Mesothelial cell of epicardium (in vitro differentiated cells): Measurements from ENCODE around the gene MBP. TPM values are rescaled to one million over a fixed set of nuclear protein-coding genes. Genes with fewer than 3 reads are reported as not detected.

Experiments used
- DNase-seq, 2 experiments: peaks; one replicate each; pipeline ENCODE4 v3.0.0; 2021; ENCODE audit warnings: low spot score in 2 of 2; ENCODE audit not compliant: unreplicated experiment in 2 of 2
- H3K27ac Mint-ChIP-seq: 2 replicates; pipeline ENCODE4 v1.8.0; 2021; ENCODE audit warnings: mixed read lengths
- H3K27me3 Mint-ChIP-seq: 2 replicates; pipeline ENCODE4 v1.8.0; 2021; ENCODE audit warnings: low read depth, mixed read lengths
- H3K36me3 Mint-ChIP-seq: 2 replicates; pipeline ENCODE4 v1.8.0; 2021; ENCODE audit warnings: mixed read lengths
- H3K4me1 Mint-ChIP-seq: 2 replicates; pipeline ENCODE4 v1.8.0; 2021; ENCODE audit warnings: mixed read lengths
- H3K4me3 Mint-ChIP-seq: 2 replicates; pipeline ENCODE4 v1.8.0; 2021; ENCODE audit warnings: mild to moderate bottlenecking, moderate library complexity, mixed read lengths
- H3K9me3 Mint-ChIP-seq: 2 replicates; pipeline ENCODE4 v1.8.0; 2021; ENCODE audit warnings: mixed read lengths
- total RNA-seq: library from RNA; stranded (reverse); gene quantifications from 3 replicates; pipeline ENCODE4 v1.2.1, GENCODE V29; 2021
- TF ChIP-seq, protein P1 (sequence below): fragments of 200-600 bp; sonication (generic); IDR thresholded peaks from one replicate; pipeline ENCODE4 v1.5.0; 2021; ENCODE audit warnings: antibody characterized with exemption; ENCODE audit not compliant: unreplicated experiment

Gene MBP
- total RNA-seq, 1 donor from 2014 or later = 20.8 TPM

DNA sequence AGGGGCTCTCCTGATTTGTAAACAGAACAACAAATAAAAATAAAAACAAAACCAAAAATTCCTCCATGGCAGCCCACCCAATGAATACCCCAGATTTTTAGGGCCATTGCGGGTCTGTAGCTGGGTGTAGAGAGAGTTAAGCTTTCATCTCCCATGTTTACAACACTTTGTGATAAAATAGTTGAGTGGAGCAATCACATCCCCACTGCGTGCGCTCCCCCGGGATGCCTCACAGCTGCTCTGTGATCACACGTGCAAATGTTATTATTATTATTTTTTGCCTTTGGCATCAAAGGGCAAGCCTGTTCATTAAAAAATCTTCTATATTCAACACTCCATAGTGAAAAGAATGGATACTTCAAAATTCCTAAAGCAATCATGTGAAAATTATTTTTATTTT, 118.0 kb downstream of the MBP start:
- no peak for DNase-seq
- H3K27ac Mint-ChIP-seq = no peak overlapping the region
- peaks cover 7% of the 10 kb centered on the region for H3K4me1 Mint-ChIP-seq
- TF ChIP-seq, protein P1, sequence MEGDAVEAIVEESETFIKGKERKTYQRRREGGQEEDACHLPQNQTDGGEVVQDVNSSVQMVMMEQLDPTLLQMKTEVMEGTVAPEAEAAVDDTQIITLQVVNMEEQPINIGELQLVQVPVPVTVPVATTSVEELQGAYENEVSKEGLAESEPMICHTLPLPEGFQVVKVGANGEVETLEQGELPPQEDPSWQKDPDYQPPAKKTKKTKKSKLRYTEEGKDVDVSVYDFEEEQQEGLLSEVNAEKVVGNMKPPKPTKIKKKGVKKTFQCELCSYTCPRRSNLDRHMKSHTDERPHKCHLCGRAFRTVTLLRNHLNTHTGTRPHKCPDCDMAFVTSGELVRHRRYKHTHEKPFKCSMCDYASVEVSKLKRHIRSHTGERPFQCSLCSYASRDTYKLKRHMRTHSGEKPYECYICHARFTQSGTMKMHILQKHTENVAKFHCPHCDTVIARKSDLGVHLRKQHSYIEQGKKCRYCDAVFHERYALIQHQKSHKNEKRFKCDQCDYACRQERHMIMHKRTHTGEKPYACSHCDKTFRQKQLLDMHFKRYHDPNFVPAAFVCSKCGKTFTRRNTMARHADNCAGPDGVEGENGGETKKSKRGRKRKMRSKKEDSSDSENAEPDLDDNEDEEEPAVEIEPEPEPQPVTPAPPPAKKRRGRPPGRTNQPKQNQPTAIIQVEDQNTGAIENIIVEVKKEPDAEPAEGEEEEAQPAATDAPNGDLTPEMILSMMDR = no peak
- no peaks in the 10 kb centered on the region for H3K27me3 Mint-ChIP-seq
- H3K36me3 Mint-ChIP-seq = peaks cover 9% of the 10 kb centered on the region
- H3K9me3 Mint-ChIP-seq = no peaks in the 10 kb centered on the region
- H3K4me3 Mint-ChIP-seq = no peak overlapping the region

DNA sequence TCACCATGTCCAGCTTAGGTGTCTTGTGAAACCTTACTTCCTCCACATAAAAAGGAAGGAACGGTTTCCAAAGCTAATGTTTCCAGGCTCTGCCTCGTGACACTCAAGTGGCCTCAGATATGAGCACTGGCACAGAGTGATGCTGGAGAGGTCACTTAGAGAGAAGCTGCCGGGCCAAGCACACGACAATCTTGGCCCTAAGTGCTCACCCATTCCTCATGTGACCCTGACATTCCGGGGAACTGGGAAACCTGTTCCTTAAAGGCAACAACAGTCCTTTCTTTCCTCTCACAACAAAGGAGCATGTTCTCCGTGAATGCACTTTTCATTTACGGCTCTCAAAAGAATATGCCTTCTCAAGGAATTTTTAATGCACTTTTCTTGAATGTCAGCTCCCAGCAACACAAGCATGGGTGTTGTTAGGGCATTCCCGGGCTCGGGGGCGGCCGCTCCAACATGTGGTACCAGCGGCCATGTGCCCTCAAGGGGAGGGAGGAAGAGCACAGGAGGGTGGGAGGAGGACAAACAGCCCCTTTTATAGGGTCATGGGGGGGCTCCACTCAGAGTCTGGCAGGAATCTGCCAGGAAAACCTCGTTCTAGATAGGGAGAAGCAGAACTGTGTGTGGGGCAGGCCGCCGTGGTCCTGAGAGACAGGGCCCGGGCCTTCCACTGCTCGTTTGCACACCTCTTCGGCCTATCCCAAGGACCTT, 118.6 kb downstream of the MBP start:
- H3K4me3 Mint-ChIP-seq = no peak overlapping the region
- no peaks in the 10 kb centered on the region for H3K9me3 Mint-ChIP-seq
- H3K4me1 Mint-ChIP-seq = peaks cover 7% of the 10 kb centered on the region
- no peak for DNase-seq
- no peak overlapping the region for H3K27ac Mint-ChIP-seq
- TF ChIP-seq, protein P1 = no peak
- no peaks in the 10 kb centered on the region for H3K27me3 Mint-ChIP-seq
- H3K36me3 Mint-ChIP-seq = peaks cover 9% of the 10 kb centered on the region

DNA sequence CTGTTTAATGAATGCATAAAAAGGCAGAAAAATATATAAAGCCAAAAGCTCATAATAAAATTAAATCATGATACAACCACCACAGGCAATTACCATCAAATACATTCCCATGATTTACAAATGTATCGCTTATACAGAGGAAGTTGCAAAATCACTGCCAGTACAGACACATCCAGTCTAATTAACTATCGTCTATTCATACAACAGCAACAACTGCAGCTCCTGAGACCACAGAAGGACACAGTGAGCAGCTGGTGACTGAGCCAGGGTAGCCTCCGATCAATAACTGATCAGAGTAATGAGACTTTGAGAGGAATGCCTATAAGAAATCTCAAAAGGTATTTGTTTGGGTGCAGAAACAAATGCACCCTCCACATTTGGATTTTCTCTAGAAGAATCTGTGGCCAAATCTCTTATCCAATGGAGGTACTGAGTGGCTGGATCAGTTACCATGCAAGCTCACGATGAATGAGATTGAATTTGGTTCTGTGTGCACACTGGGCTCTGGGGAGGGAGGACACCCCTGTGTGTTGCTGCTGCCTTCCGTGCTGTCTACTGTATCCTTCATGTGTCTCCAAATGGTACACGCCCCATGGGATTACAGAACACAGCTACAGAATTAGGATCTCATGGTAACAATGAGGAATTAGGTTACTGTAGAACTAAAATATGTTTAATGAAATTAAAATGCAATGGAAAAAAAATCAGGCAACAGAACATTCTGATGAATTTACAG, 119.6 kb downstream of the MBP start:
- Mint-ChIP-seq H3K36me3 (peaks cover 9% of the 10 kb centered on the region), H3K27ac (no peak overlapping the region), H3K27me3 (peaks cover 5% of the 10 kb centered on the region), H3K4me3 (no peak overlapping the region), H3K9me3 (no peaks in the 10 kb centered on the region), H3K4me1 (peaks cover 7% of the 10 kb centered on the region)
- TF ChIP-seq, protein P1 = no peak
- no peak for DNase-seq

DNA sequence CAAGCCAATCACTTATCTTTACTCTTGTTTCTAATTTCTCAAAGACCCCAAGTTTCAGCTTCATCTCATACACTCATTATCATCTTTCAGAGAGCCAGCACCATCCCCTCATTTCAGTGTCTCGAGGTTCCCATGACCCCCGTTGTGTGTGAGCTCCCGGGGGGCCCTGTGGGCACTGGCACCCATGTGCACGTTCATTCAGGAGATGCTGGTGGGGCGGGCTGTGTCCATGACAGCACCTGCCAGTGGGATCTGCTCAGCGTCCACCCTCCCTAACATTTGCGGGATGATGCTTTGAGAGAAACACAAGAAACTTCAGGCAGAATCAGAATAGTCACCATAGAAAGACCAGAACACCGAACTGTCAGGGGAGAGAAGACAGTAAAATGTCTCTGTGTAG, 120.5 kb downstream of the MBP start:
- H3K36me3 Mint-ChIP-seq = peaks cover 9% of the 10 kb centered on the region
- DNase-seq = no peak
- peaks cover 12% of the 10 kb centered on the region for H3K4me1 Mint-ChIP-seq
- TF ChIP-seq, protein P1 = no peak
- peaks cover 5% of the 10 kb centered on the region for H3K27me3 Mint-ChIP-seq
- H3K27ac Mint-ChIP-seq = no peak overlapping the region
- H3K4me3 Mint-ChIP-seq = no peak overlapping the region
- no peaks in the 10 kb centered on the region for H3K9me3 Mint-ChIP-seq

DNA sequence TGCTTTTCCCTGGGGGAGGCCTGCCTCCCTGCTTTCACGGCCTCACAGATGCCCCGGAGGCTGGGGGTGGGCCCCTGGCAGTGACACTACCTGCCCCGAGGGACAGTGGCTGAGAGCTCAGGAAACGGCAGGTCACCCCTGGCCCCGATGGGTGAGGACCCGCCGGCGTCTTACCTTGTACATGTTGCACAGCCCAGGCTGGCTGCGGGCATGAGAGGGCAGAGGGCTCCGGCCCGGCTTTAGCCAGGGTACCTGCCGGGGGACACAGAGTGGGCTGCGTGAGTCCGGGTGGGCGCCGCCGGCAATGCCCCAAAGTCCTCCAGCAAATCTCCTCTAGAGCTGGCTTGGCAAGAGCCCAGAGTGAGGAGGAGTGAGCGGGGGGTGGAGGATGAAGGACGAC, 122.9 kb downstream of the MBP start:
- H3K27ac Mint-ChIP-seq = no peak overlapping the region
- no peaks in the 10 kb centered on the region for H3K9me3 Mint-ChIP-seq
- H3K36me3 Mint-ChIP-seq = no peaks in the 10 kb centered on the region
- peaks cover 11% of the 10 kb centered on the region for H3K4me1 Mint-ChIP-seq
- H3K27me3 Mint-ChIP-seq = peaks cover 12% of the 10 kb centered on the region
- no peak overlapping the region for H3K4me3 Mint-ChIP-seq
- TF ChIP-seq, protein P1 = no peak
- DNase-seq = no peak
